SK-MEL-5 (cell line): ENCODE measurements around the gene TRMT1. TPM values are rescaled to one million over a fixed set of nuclear protein-coding genes. Genes with fewer than 3 reads are reported as not detected.
"Not testable (repeated sequence)": the region's sequence is repeated elsewhere in the genome, so short reads cannot be mapped to it uniquely, and the experiment has no call there.

Experiments
- DNase-seq: peaks from one replicate; pipeline ENCODE4 v3.0.0-alpha.2; 2016; ENCODE audit warnings: low read depth, low spot score
- in situ Hi-C: cut with HindIII; loops from 2 replicates; pipeline ENCODE4 v1.10.0; 2016; ENCODE audit warnings: low sequenced_read_pairs, high pct_unique_total_duplicates, low pct_unique_long_range_greater_than_20kb
- total RNA-seq: library from RNA; depleted of rRNA; stranded (reverse); fragments of >200 nt; shearing (Covaris generic); gene quantifications from 2 replicates; pipeline ENCODE4 v1.2.3, GENCODE V29; 2014

Gene TRMT1
- total RNA-seq, 1 experiment from 2014 or later: 32.9 TPM

DNA sequence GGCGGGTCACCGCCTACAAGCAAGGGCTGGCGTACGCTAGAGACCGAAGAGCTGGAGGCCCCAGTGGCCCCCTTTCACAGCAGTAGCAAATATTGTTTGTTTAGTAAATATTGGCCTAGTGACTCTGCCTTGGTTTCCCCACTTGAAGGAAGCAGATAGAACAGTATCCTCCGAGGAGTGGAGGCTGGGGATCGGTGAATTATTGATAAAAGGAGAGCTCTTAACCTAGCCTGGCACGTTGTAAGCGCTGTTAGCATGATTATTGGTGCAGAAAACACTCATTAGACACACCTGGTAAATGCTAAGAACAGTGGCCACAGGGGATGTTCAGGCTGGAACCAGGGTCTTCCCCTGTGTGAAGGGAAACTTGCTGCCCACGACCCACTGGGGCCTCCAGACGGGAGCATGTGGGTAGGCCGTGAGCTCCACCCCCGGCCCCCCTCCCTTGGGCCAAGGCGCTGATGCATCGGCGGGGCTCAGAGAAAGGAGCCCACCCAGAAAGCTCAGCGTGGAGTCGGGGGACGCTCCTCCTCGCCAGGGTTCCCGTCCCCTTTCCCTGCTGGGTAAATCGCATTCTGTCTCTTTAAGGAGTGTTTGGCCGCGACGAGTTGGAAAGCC, 35.9 kb upstream of the TRMT1 start:
- in situ Hi-C loops: no loop called here

DNA sequence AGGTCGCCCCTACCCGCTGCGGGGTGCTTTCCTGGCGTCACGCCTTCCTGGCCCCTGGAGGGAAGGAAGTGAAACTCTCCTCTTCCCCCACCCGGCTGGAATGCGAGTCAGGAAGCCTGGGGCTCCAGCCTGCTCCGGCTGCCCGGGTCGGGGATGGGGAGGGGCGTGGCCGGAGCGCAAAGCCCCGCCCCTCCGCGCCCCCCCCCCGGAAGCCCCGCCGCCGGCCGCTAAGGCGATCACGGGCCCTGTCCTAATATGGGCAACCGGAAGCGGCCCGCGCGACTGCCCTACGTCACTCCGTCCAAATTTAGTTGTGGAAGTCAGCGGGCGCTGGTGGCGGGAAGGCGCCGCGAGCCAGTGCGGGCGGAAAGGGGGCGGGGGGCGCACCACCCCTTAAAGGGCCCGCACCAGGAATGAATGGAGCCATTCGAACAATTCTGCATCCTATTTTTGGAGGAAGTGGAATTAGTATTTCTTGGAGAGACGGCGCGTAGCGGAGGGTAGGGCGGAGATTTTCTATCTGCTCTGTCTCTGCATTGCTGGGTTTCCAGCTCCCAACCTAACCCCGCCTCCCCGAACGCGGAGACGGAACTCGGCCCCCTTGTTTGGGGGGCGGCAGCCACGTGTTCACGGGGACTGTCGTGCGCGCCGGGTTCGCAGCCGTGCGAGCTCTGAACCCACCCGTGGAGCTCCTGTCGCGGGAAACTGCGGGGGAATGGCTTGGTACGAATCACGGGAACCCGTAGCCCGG, 35.2 kb upstream of the TRMT1 start:
- peak; percentile 93 for DNase-seq
- in situ Hi-C loops: no loop called here

More for the DNA sequence above, 35.9 kb upstream of the TRMT1 start:
- peak; percentile 41 for DNase-seq

DNA sequence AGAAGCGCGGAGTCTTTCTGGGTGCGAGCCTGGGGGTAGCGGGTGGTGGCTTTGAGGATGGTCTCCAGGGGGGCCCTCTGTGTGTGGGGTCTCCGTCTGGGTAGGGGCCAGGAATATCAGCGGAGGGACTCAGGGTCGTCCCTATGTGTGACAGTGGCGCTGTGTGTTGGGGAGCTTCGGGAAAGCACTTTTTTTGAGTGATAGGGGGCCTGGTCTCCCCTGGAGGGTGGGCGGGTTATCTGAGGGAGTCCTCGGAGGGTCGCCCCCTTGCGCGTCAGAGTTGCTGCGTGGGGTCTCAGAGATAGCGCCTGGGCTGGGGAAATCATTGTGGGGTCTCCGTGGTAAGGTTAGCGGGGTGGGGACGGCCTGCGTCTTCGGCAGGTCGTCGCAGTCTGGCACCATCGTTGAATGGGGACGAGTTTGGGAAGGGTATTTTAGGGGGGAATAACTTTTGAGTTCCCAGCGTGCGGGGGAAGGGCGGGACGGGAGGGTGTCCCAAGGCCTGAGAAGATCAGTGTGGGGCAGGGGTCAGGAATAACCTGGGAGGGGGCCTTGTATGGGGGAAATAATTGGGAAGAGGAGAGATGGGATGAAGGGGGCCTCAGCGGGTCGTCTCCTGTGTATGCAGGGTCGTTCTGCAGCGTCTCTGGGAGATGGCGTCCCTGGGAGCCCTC, 34.5 kb upstream of the TRMT1 start:
- in situ Hi-C loops: no loop called here
- no peak for DNase-seq

DNA sequence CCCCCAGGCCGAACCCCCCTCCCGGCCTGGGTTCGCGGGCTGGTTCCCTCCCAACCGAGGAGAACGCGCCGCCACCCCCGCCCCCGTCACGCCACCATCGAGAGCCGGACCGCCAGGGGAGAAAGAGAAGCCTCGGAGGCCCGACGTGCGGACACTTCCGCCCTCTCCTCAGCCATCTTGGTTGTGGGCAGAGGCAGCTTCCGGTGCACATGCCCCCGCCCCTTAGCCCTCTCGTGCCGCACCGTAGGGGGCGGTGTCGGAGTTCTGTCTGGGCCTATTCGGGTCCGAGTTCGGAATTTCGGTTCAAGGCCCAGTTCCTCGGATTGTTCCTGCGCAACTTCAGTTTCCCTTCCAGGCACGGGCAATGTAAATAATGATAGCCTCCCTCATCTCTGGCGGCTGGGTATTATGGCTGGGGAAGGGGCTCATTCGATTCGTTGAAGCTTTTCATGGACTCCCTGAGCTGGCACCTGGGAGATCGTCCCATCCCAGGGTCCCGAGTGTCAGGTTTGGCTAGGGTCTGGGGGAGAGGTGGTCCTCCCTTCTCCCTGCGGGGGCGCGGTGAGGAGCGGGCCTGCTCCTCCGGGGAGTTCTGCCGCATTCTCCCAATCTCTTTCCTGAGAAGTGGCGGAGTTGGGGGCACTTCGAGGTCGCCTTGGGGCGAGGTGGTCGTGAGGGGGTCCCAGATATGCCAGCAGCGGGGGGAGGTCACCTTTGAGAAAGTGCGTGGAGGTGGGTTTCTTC, 33.8 kb upstream of the TRMT1 start, which contains the start of the genes IER2 and STX10:
Gene IER2 (plus strand): TSS at position 225 of the 744 bp plus-strand sequence. CDS start 2,776 bp downstream, outside the sequence.
Gene STX10 (minus strand): TSS at position 189 of the 744 bp plus-strand sequence. CDS start 202 bp downstream, outside the sequence.
- DNase-seq: peak; percentile 90
- in situ Hi-C loops: no loop called here

DNA sequence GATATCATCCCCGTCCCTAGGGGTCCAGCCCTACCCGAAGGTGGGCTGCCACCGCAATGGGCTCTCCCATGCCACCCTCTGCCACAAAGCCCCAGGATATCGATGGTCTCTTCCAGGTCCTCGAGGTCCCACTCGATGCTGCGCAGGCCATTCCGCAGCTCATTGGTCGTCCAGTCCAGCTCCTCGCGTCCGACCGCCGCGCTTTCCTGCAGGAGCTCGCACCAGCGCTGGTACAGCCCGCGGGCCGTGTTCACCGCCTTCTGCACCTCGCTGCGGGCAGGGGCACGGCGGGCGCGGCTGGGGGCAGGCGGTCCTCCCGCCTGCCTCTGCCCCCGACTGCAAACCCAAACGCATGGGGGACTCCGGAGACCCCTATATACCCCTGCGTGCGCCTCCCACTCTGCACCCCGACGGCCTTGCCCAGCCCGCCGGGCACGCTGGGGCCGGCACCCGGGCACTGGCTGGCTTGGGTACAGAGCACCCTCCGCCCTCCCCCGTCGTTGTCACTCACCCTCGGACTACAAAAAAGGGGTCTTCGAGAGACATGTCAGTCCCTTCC, 33.2 kb upstream of the TRMT1 start:
- no peak for DNase-seq
- in situ Hi-C loops: no loop called here

DNA sequence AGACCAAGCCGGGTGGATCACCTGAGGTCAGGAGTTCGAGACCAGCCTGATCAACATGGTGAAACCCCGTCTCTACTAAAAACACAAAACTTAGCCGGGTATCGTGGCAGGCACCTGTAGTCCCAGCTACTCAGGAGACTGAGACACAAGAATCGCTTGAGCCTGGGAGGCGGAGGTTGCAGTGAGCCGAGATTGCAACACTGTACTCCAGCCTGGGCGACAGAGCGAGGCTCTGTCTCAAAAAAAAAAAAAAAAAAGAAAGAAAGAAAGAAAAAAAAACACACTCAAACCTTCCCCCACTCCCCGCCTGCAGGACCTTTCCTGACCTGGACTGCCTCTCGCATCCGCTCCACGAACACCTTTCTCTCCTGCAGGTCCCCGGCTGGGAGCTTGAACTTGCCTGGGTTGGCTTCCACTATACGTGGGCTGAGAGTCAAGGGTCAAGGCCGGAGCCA, 32.7 kb upstream of the TRMT1 start:
- in situ Hi-C loops, DNase-seq: not testable (repeated sequence)

DNA sequence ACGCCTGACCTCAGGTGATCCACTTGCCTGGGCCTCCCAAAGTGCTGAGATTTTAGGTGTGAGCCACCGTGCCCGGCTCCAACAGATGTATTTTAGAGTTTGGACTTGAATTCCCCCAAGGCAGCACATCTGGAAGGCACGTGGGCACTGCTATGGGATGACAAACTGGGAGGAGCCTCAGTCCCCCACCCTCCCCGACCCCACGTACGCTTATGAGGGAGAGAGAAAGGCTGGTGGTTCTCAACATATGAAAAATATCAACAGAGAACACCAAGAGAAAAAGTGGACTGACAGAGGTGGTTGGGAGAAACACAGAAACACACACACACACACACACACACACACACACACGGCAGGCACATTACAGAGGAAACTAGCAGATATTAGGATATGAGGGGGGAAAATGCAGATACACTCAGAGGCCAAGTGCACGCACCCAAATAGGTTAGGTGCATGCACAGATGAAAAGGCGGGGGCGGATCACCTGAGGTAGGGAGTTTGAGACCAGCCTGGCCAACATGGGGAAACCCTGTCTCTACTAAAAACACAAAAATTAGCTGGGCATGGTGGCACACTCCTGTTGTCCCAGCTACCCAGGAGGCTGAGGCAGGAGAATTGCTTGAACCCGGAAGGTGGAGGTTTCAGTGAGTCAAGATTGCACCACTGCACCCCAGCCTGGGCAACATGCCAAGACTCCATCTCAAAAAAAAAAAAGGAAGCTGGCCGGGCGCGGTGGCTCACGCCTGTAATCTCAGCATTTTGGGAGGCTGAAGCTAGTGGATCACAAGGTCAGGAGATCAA, 30.4 kb upstream of the TRMT1 start:
- in situ Hi-C loops: no loop called here
- DNase-seq: no peak

DNA sequence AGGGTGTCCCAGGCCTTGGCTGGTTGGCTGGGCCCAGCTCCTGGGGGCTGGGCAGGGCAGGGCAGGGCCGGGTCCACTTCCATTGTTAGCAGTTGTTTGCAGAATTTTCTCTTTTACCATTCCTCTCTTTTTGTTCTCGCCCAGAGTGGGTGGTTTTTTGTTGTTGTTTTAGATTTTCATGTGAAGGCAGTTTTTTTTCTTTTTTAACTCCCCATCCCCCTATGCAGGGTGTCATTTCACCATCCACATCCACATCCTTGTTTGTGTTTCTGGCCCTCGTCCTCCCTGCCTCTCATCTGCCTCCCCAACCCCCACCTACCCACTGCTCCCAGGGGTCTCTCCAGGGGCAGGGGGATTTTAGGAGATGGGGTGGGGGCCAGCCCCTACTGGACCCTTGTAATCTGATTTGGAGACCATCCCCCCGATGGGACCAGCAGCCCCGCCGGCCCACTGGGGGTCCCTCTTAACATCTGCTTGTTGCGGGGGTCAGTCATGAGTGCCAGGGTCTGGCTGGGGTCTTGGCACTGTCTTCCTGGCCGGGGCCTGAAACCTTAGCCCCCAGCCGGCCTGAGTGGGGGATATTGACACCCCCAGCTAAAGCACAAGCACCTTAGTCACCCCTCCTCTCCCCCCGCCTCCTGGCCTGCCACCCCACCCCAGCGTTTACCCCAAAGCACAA, 23.2 kb upstream of the TRMT1 start:
- in situ Hi-C loops: no loop called here
- no peak for DNase-seq

DNA sequence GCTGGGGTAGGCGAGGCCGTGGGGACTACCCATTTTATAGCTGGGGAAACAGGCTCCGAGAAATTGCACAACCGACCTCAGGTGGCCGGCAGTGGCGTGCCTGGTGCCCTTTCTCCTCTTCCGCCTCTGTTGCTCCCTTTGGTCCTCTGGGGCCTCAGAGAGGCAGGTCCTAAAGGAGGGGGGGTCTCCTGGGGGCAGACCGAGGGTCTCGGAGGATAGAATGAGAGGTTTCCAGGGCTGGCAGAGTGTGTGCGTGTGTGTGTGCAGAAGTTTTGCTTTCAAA, 22.3 kb upstream of the TRMT1 start:
- in situ Hi-C loops: no loop called here
- DNase-seq: no peak

DNA sequence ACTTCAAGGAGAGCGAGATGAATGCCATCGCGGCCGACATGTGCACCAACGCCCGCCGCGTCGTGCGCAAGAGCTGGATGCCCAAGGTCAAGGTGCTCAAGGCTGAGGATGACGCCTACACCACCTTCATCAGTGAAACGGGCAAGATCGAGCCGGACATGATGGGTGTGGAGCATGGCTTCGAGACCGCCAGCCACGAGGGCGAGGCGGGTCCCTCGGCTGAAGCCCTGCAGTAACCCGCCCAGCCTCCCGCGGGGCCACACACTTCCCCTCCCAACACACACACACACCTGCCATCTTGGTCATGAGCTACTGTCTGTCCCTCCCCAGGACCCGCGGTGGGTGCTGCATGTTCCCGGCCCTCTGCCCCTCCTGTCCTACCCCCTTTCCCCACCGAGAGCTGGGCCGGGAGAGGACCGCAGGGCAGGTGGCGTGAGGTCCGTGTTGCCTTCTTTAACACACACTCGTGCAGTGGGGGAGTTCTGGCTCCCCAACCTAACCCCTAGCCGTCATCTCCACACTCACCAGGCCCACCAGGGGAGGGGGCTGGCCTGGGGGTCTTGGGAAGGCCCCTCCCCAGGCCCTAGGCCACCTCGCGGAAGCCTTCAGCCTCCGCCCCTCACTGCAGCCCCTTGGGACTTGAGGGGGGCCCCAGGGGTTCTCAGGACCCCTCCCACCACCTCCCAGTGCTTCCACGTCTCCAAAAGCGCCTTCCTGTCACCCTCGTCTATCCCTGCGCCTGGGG, 21.8 kb upstream of the TRMT1 start:
- in situ Hi-C loops: no loop called here

DNA sequence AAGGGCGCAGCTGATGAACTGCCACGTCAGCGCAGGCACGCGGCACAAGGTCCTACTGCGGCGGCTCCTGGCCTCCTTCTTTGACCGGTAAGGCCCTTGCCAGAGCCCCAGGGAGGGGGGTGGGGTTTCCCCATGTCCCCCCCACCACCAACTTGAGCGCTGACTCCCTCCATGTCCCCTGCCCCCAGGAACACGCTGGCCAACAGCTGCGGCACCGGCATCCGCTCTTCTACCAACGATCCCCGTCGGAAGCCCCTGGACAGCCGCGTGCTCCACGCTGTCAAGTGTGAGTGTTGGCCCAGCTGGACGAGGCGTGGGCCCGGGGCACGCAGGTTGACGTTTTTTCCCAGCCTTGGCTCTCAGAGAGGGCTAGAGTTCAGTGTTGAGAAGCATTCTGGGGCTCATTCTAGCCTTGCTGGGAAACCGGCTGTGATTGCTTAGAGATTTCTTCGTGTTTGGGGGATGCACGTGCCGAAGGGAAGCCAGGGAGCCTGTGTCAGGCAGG, 20.8 kb upstream of the TRMT1 start:
- in situ Hi-C loops: no loop called here
- DNase-seq: no peak

More for the DNA sequence above, 21.8 kb upstream of the TRMT1 start:
- DNase-seq: no peak

DNA sequence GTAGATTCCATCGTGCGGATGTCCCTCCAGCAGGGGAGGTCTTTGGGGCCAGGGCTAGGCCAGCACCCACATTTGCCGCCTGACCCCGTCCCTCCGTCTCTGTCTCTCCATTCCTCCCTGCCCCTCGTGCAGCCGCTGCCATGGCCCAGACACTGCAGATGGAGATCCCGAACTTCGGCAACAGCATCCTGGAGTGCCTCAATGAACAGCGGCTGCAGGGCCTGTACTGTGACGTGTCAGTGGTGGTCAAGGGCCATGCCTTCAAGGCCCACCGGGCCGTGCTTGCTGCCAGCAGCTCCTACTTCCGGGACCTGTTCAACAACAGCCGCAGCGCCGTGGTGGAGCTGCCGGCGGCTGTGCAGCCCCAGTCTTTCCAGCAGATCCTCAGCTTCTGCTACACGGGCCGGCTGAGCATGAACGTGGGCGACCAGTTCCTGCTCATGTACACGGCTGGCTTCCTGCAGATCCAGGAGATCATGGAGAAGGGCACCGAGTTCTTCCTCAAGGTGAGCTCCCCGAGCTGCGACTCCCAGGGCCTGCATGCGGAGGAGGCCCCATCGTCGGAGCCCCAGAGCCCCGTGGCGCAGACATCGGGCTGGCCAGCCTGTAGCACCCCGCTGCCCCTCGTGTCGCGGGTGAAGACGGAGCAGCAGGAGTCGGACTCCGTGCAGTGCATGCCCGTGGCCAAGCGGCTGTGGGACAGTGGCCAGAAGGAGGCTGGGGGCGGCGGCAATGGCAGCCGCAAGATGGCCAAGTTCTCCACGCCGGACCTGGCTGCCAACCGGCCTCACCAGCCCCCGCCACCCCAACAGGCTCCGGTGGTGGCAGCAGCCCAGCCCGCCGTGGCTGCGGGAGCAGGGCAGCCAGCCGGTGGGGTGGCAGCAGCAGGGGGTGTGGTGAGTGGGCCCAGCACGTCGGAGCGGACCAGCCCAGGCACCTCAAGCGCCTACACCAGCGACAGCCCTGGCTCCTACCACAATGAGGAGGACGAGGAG, 18.8 kb upstream of the TRMT1 start:
- DNase-seq: no peak
- in situ Hi-C loops: no loop called here

DNA sequence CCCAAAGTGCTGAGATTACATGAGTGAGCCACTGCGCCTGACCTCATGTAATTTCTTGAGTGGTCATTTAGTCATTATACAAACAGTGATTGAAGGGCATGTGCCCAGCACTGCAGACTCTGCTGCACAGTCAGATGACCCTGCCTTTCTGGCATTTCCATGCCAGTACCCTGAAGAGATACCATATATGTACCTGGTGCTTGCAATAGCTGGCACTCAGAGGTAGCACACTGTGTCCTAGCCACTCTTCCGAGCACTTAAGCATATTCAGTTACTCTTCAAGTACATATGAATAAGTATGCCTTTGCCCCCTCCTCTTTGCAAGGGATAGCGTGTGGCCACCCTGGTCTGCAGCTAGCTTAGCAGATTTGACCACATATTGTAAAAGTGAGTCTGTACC, 18.1 kb upstream of the TRMT1 start:
- in situ Hi-C loops: no loop called here

DNA sequence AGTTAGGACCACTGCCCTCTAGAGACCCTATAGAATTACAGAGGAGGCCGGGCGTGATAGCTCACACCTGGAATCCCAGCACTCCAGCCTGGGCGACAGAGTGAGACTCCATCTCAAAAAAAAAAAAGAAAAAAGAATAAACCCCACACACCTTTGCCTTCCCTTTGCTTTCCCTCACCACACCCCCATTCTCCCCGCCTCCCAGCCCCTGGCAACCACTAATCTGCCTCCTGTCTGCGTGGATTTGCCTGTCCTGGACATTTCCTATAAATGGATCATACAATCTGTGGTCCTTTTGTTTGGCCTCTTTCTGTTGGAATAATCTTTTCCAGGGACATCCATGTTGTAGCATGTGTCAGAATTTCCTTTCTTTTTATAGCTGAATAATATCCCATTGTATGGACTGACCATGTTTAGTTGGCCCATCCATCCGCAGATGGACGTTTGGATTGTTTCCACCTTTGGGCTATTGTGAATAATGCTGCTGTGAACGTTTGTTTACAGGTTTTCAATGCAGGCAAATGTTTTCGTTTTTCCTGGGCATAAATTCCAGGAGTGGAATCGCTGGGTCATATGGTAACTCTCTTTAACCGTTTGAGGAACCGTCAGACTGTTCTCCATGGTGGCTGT, 16.8 kb upstream of the TRMT1 start:
- DNase-seq: no peak
- in situ Hi-C loops: no loop called here

More for the DNA sequence above, 18.1 kb upstream of the TRMT1 start:
- DNase-seq: no peak
